Activated gamma-delta T cell treated with Interleukin-2 at 50 U/mL for 16 hours (primary cell): Measurements from ENCODE around the gene SYVN1.
"Not testable (repeated sequence)": the region's sequence is repeated elsewhere in the genome, so short reads cannot be mapped to it uniquely, and the experiment has no call there.

ENCODE experiments used
- DNase-seq: peaks from one replicate; pipeline ENCODE4 v3.0.0-alpha.2; 2020

The SYVN1 gene

DNA sequence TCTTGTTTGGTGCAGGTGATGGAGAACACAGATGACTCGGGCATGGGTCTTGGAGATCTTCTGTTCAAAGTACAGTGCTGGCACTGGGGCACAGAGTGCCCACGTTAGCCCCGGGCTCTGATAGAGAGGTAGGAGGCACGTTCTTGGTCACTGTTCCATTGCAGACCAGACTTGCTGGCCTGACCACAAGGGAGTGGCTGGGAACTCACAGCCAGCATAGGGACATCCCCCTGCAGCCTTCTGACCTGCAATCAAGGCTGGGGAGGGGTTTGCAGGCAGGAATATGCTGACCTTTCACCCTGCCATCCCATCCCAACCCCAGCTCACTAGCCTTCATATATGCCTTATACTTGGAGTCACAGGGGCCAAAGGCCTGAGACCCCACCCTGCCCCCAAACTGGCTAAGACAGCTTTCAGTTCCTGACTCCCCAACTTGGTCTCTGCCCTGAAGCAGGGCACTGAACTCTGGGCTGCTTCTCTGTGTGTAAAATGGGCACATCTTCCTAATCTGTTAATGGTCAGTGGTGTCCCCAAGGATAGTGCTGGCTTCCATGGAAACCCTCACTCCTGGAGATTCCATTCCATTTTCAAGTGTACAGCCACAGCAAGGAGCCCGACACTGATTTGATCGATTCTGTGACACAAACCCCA is 7.6 kb downstream of the SYVN1 start:
- no peak for DNase-seq

DNA sequence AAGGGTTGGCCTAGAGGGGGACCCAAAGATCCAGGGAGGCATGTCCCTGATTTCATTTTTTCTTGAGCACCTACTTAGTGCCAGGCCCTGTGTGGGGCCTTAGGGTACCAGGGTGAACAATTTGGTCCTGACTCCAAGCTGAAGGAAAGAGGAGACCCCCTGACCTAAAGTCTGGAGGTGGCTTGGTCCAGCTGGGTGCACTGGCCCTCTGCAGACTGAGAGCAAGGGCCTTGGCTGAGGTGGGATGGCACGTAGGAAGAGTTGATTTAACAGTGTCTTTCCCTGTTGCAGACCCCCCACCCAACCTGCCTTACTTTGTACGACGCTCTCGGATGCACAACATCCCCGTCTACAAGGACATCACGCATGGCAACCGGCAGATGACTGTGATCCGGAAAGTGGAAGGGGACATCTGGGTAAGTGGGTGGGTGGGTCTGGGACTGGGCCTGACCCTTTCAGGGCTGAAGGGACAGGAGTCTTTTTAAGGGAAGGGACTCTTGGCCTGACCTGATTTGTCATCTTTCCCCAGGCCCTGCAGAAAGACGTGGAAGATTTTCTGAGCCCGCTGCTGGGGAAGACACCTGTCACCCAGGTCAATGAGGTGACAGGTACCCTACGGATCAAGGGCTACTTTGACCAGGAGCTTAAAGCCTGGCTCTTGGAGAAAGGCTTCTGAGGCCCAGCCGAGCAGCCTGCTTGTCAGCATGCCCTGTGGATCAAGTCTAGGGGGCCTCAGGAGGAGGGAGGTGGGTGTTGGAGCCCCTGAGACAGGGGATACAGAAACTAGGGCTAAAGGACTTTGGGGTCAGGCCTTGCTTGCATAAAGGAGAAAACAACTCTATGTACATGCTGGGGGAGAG is 8.9 kb downstream of the SYVN1 start:
- no peak for DNase-seq

DNA sequence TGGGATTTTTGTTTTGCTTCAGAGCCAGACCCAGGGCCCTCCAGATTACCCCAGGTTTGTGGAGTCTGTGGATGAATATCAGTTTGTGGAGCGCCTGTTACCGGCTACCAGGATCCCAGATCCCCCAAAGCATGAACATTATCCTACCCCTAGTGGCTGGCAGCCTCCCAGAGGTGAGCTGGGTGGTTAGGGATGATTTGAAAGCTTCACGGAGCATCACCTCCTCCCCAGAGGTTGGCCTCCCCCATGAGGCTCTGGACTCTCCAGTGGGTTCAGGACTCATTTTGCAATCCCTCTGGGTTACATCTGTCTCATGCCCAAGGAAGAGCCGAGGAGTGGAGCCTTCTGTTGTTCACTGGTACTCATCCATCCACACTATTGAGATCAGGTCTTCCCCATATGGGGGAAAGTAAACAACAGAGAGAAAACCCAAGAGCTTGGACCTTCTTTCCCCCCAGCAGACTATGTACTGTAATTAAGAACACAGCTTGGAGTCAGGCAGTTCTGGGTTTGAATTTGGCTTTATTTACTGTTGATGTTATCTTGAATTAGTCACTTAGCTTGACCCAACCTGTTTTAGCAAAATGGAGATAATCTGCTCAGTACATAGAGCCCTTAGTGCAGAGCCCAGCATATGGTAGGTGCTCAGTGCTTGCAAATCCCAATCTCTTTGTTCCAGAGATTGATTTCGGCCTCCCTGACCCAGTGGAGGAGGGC is 9.7 kb downstream of the SYVN1 start:
- no peak for DNase-seq

DNA sequence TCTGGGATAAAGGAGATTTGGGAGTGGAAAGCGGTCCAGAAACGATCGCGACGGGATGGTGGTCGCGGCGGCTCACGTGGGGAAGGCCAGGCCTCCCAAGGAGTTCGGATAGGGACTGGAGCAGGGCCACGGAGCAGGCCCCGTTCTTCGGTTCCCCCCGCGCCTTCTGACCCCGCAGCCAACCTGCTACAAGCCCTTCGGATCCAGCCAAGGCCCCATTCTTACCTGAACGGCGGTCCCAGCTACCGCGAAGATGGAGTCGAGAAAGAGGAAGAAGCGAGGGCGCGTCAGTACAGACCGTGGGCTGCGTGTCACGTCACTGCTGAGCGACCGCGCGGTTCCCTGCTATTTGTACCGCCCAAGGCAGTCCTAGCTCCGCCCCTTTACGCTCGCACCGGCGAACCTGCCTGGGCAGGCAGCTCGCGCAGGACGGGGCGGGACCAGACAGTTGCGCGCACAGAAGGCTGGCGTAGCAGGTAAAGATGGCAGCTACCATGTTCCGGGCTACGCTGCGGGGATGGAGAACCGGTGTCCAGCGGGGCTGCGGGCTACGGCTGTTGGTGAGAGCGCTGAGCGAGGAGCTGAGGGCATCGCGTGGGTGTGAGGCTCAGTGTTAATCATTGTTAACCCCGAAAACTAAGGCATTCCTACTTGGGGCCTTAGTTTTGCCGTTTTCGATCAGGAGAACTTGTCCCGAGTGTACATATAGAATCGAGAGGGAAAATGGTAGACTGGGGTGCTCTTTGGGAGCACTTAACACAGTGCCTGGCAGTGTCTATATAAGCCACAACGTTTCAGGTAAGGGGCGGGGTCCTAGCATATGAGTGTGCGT is 12.2 kb downstream of the SYVN1 start, which contains the start of the genes FAU and MRPL49:
FAU (minus strand) TSS at position 270 of the 832 bp plus-strand sequence. CDS start 321 bp downstream, outside the sequence.
MRPL49 (plus strand) TSS at position 457 of the 832 bp plus-strand sequence; CDS start at position 483, 26 bp downstream.
- DNase-seq, result peak; percentile 99

DNA sequence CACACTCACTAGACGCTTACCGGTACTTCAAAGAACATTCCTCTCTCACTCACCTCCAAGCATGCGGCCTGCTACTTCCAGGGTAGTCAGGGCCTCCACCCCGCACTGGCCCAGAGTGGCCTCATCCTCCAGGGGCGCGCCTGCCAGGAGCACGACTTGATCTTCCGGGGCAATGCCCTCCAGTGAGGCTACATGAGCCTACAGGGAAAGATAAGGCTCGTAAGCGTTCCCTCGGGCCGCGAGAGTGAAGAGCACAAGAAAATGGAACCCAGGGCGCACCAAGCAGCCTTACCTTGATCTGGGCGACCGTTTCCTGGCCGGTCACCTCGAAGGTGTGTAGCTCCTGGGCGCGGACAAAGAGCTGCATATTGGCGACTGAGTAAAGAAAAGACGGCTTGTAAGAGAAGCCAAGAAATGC is 12.9 kb downstream of the SYVN1 start:
- DNase-seq, result no peak

DNA sequence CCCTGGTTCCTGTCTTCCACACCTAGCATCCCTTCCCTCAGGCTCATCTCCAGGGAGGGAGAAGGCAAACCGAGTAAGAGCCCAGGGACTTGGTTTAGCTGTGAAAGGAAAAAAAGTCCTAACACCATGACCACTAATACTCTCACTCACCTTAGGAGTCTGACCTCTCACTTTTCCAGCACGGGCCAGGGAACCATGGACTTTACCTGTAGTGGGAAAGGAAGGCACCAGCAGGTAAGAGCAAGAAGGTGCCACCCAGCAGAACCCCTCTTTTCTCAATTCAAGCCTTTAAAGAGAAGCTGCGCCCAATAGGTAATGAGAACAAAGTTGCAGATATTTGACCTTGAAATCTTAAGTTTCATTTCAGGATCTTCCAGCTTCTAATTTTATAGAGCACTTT is 13.5 kb downstream of the SYVN1 start:
- no peak for DNase-seq

DNA sequence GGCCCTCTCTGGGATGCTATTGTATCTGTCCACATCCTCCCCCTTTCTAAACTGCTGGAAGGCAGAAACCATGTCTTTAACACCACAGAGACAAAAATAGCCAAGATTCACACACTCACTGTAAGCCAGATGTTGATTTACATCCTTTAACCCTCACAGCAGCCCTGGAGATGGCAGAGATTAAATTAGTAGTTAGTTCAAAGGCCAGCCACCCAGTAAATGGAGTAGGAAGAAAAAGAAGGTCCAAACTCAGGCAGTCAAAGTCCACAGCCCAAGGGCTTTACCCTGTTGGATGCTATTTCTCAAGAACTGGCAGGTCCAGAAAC is 14.7 kb downstream of the SYVN1 start:
- no peak for DNase-seq

DNA sequence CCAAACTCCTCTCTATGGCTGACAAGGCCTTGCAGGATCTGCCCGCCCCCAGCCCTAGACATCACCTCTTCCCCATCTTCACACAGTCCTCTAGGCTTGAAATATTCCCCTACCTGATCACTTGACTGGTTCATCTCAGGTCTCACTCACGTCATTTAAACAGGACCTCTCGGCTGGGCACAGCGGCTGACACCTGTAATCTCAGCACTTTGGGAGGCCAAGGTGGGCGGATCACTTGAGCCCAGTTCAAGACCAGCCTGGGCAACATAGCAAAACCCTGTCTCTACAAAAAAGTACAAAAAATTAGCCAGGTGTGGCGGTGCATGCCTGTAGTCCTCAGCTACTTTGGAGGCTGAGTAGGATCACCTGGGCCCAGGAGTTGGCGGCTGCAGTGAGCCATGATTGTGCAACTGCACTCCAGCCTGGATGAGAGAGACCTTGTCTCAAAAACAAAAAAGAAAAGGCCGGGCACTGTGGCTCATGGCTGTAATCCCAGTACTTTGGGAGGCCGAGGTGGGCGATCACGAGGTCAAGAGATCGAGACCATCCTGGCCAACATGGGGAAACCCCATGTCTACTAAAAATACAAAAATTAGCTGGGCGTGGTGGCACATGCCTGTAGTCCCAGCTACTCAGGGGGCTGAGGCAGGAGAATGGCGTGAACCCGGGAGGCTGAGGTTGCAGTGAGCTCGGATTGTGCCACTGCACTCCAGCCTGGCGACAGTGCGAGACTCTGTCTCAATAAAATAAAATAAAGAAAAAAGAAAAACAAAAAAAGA is 15.2 kb downstream of the SYVN1 start:
- DNase-seq, result not testable (repeated sequence)

DNA sequence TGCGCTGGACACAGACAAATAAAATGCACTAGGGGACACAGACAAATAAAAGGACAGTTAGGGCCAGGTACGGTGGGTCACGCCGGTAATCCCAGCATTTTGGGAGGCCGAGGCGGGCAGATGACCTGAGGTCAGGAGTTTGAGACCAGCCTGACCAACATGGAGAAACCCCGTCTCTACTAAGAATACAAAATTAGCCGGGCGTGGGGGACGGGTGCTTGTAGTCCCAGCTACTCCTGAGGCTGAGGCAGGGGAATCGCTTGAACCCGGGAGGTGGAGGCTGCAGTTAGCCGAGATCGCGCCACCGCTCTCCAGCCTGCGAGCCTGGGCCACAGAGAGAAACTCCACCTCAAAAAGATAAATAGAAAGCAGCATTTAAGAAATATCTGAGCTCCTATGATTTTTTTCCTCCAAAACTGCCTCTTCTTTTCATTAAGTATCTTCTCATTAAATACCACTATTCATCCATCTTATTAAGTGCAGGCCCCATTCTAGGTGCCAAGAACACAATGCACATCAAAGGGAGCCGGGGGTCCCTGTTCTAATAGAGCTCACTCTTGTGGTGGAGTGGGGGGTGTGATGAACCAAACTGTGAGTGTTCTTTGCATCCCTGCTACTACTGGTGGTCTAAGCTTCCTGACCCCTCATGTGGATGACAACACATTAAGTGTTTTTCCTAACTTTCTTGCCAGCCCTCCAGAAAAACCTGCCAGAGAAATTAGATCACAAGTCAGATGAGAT is 16.1 kb downstream of the SYVN1 start:
- DNase-seq, result no peak

DNA sequence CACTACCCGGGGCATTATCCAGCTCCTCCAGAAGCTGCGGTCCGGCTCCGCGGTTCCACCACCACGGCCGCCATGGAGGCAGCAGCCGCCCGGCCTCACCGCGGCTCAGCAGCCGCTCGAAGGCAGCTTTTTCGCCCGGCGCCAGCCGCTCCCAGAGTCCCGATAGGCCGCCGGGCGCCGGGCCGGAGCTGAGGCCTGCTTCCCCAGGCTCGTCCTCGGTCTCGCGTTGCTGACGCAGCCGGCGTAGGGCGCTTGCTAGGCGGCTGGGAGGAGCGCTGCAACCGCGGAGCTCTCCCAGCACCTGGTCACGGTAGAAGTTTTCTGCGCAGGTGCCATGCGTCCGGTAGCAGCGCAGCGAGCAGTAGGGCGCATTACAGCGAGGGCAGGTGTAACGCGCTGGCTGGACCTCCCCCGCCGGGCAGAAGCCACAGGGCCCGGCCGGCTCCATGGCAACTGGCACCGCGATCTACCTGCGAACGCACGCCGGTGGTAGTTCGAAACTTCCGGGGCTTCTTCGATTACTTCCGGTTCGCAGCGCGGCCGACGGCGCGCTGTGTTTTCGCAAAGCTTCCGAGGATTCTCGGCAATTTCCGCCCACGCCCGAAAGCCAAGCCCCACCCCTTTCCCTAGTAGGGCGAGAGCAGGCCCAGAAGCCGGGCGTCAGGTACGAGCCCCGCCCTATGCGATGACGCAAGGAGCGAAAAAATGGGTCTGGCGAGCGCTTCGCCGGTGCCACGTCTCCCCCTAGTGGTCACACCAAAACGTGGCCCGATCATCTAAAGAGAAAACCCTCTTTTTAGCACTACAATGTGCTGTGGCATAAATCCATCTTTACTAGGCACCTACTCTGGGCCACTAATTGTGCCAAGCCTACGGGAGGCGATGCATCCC is 16.9 kb downstream of the SYVN1 start, which contains the start of gene ZNHIT2:
ZNHIT2 (minus strand) TSS at position 496 of the 891 bp plus-strand sequence; CDS start at position 448, 48 bp downstream.
- DNase-seq, result peak; percentile 100

DNA sequence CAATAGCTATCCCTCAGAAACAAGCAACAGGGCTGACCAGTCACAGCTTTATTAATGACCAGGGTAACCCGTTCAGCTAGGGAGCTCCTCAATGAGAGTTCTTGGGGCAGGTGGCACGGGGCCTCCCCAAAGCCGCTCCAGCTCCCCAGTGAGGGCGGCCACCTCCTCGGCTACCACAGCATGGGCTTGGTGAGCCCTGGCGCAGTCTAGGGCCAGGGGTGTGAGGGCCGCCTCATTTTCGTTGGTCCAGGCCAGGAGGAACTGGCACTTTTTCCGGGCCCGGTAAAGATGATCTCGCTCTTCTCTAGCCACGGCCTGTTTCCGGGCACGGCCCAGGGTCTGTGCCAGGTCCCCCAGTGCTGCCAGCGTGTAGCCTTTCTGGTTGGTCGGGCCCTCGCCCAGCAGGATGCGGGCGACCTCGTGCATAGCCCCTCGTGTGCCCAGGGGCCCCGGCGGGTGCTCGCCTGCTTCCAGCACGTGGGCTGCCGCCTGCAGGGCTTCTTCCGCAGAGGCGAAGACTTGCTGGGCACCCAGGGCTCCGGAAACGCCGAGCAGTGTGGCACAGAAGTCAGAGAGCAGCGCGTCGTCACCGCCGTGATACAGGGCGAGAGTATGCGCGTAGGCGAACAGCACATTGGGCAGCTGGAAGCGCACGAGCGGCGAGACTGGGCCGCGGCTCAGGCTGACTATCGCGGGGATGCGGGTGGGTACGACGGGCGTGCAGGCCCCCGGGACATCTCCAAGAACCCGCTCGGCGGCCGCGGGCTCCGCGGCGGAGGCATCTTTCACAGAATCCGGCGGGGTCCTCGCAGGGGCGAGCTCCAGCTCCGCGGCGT is 17.7 kb downstream of the SYVN1 start:
- peak; percentile 51 for DNase-seq

DNA sequence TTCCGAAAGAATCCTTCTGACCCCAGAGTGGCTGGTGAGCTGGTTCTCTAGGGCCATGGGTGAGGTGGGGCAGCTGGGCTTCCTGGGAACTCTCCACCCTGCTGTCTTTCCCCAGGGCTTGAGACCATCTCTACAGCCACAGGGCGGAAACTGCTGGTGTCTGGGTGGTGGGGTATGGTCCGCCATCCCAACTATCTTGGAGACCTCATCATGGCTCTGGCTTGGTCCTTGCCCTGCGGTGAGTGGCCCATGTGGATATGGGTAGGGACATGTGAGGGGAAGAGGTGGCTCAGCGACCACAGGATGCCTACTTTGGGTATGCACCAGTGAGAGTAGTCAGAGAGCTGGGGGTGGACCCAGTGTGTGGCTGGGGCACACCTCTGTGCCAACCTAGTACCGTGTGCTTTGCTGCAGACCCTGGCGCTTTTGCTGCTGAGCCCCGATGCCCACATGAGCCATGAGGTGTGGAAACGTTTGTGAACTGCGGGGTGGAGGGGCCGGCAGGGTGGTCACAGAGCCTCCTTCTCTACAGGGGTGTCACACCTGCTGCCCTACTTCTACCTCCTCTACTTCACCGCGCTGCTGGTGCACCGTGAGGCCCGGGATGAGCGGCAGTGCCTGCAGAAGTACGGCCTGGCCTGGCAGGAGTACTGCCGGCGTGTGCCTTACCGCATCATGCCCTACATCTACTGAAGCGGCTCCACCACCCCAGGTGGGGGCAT is 18.8 kb downstream of the SYVN1 start:
- DNase-seq, result no peak

DNA sequence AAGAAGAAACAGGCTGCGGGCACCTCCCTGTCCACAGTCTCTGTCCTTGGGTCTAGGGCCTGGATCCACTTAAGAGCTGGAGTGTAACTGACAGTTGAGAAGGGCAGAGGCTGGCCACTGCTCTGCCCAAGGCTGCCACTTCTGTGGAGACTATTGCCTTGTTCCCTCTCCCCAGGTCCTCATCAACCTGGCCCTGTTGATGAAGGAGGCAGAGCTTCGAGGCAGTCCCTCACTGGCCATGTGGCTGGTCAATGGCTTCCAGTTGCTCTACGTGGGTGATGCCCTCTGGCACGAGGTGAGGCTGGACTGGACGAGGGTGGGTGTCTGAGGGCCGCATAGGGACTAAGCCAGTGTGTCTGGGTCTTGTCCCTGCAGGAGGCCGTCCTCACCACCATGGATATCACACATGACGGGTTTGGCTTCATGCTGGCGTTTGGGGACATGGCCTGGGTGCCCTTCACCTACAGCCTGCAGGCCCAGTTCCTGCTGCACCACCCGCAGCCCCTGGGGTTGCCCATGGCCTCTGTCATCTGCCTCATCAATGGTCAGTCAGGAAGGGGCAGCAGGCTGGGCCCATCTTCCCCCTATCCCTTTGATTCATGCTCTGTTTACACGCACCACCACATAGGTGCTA is 19.7 kb downstream of the SYVN1 start:
- DNase-seq, result no peak

DNA sequence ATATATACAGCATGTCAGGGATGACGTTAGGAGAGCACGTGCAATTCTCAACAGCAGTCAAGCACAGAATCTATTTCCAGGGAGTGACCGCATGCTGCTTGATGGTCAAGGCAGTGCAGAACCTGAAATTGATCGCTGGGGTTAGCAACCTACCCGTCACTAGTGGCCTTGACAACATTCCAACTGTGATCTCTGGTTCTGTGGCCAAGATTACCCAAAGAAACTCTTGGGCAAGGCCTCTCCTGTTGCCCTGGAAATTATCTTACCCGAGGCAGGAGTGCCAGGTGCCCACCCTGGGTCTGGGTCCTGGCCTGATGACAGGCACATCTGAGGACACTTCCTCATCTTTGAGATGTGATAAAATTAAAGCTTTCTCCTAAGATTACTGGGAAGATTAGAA is 20.5 kb downstream of the SYVN1 start:
- no peak for DNase-seq

DNA sequence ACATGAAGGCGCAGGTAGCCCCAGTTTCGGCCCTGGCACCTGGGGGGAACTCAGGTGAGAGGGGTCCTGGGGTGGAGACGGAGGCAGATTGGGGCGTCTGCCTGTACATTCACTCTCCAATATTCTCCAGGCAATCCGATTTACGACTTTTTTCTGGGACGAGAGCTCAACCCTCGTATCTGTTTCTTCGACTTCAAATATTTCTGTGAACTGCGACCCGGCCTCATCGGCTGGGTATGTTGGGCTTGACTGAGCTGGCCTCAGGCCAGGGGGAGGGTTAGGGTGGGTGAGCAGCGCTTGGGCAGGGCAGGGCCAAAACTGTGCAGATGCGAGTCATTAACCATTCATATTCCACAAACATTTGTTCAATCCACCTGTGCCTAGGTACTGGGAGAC is 21.0 kb downstream of the SYVN1 start:
- DNase-seq, result no peak

DNA sequence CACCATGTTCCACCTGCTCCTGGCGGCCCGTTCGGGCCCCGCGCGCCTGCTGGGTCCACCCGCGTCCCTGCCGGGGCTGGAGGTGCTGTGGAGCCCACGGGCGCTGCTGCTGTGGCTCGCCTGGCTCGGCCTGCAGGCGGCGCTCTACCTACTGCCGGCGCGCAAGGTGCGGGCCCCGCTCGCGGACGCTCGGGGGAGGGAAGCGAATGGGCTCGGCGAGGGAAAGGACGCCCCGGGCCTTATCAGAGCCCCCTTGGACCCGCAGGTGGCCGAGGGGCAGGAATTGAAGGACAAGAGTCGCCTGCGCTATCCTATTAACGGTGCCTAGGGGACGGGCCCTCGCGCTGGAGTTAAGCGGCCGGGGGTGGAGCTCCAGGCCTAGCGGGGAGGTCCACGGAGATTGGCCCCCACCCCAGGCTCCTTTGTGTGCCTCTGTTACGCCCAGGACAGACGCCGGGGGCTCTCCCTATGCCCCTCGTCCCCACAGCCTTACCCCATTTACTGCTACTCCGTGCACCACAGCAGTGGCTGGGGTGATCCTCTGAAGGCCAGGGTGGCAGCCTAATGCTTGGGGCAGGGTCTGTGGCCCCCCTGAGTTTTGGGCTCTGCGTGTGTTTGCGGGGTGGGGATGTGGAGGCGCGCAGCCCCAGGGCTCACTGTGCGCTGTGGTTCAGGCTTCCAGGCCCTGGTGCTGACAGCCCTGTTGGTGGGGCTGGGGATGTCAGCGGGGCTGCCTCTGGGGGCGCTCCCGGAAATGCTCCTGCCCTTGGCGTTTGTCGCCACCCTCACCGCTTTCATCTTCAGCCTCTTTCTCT is 21.6 kb downstream of the SYVN1 start:
- DNase-seq, result peak; percentile 73
